Renal pelvis (tissue), 4 donors: ENCODE measurements around the gene RNF151. TPM values are rescaled to one million over a fixed set of nuclear protein-coding genes. Genes with fewer than 3 reads are reported as not detected.

Experiments
- DNase-seq: peaks from one replicate; pipeline ENCODE4 v3.0.0-alpha.2; 2013
- polyA plus RNA-seq, 3 donors: library from polyadenylated mRNA; unstranded; fragments of 120-200 nt; gene quantifications; one replicate each; pipeline ENCODE4 v1.2.1, GENCODE V29; 2013; ENCODE audit not compliant: insufficient read length in 3 of 3

The RNF151 gene
- polyA plus RNA-seq, 3 donors = not detected

- no peak for DNase-seq
Observed at GRCh38 chr16:1991588-1991947, 24.9 kb downstream of the RNF151 start.

GRCh38 chr16:1991948-1992703 lies 25.5 kb downstream of the RNF151 start:
- peak; percentile 87 for DNase-seq

GRCh38 chr16:1992704-1993317 lies 26.2 kb downstream of the RNF151 start:
- DNase-seq = no peak

- no peak for DNase-seq
Observed at GRCh38 chr16:1993731-1994131, 27.1 kb downstream of the RNF151 start.

GRCh38 chr16:1997494-1998359 lies 31.1 kb downstream of the RNF151 start:
- no peak for DNase-seq

- no peak for DNase-seq
Observed at GRCh38 chr16:1998360-1998835, 31.7 kb downstream of the RNF151 start.

GRCh38 chr16:1998852-1999801 lies 32.5 kb downstream of the RNF151 start:
- no peak for DNase-seq

- DNase-seq = no peak
Observed at GRCh38 chr16:1999866-2000514, 33.3 kb downstream of the RNF151 start.

- no peak for DNase-seq
Observed at GRCh38 chr16:2001035-2001434, 34.4 kb downstream of the RNF151 start.

GRCh38 chr16:2001456-2002355 lies 35.0 kb downstream of the RNF151 start:
- DNase-seq = no peak

- no peak for DNase-seq
Observed at GRCh38 chr16:2002406-2003230, 36.0 kb downstream of the RNF151 start.

- DNase-seq = no peak
Observed at GRCh38 chr16:2003231-2003826, 36.7 kb downstream of the RNF151 start.

- peak; percentile 88 for DNase-seq
Observed at GRCh38 chr16:2003827-2004641, 37.4 kb downstream of the RNF151 start.

GRCh38 chr16:2004795-2005517 lies 38.3 kb downstream of the RNF151 start:
- DNase-seq = no peak

GRCh38 chr16:2005646-2006045 lies 39.0 kb downstream of the RNF151 start:
- DNase-seq = no peak

GRCh38 chr16:2006317-2006716 lies 39.7 kb downstream of the RNF151 start:
- no peak for DNase-seq
